CD4-positive, alpha-beta T cell treated with Interferon alpha-2 for 1 hour (primary cell): Measurements from ENCODE around the gene MPDU1.
A peak's percentile ranks its signal among the peaks of the same experiment; 100 is the strongest.

ENCODE experiments used
- DNase-seq, 2 donors: peaks; one replicate each; pipeline ENCODE4 v3.0.0-alpha.2; 2020 to 2022

Gene MPDU1

GRCh38 chr17:7561028-7561575, 22.6 kb upstream of the MPDU1 start:
- peak; percentile 83 to 86 for DNase-seq

- DNase-seq: peak; percentile 91 to 95
These were observed 22.0 kb upstream of the MPDU1 start, which contains the start of gene SENP3 for GRCh38 chr17:7561589-7562207. TSS of gene SENP3 (plus strand) at chr17:7561919. CDS start at chr17:7563077, 1,158 bp downstream.

GRCh38 chr17:7562208-7562605, 21.4 kb upstream of the MPDU1 start:
- DNase-seq: no peak

- no peak for DNase-seq
These were observed 20.4 kb upstream of the MPDU1 start for GRCh38 chr17:7563115-7563869.

GRCh38 chr17:7569571-7569970, 14.1 kb upstream of the MPDU1 start:
- no peak for DNase-seq

GRCh38 chr17:7570351-7570750, 13.3 kb upstream of the MPDU1 start:
- DNase-seq: no peak

- DNase-seq: no peak
These were observed 11.4 kb upstream of the MPDU1 start for GRCh38 chr17:7572338-7572587.

GRCh38 chr17:7572588-7573323, 10.9 kb upstream of the MPDU1 start:
- DNase-seq: peak; percentile 100

GRCh38 chr17:7573324-7574080, 10.2 kb upstream of the MPDU1 start:
- DNase-seq: peak; percentile 94 to 95

- no peak for DNase-seq
These were observed 9.3 kb upstream of the MPDU1 start for GRCh38 chr17:7574176-7574953.

GRCh38 chr17:7575481-7575883, 8.2 kb upstream of the MPDU1 start:
- DNase-seq: no peak

- DNase-seq: no peak
These were observed 7.7 kb upstream of the MPDU1 start for GRCh38 chr17:7575959-7576358.

GRCh38 chr17:7576432-7576937, 7.2 kb upstream of the MPDU1 start:
- DNase-seq: no peak

- DNase-seq: no peak
These were observed 6.1 kb upstream of the MPDU1 start for GRCh38 chr17:7577327-7578199.

GRCh38 chr17:7579001-7579833, 4.4 kb upstream of the MPDU1 start, which contains the start of gene CD68:
TSS of gene CD68 (plus strand) at chr17:7579638. CDS start at chr17:7579678, 40 bp downstream.
- peak; percentile 70 to 84 for DNase-seq

- peak; percentile 30 to 55 for DNase-seq
These were observed 3.6 kb upstream of the MPDU1 start for GRCh38 chr17:7579834-7580603.

GRCh38 chr17:7580604-7581575, 2.8 kb upstream of the MPDU1 start:
- no peak for DNase-seq
